HepG2 (cell line): ENCODE measurements around the gene RBP3. TPM values are rescaled to one million over a fixed set of nuclear protein-coding genes. Genes with fewer than 3 reads are reported as not detected.
A peak's percentile ranks its signal among the peaks of the same experiment; 100 is the strongest.

Experiments used
- GTF3A ChIP-seq: sonication (generic); formaldehyde crosslinking; conservative IDR thresholded peaks from 2 replicates; pipeline ENCODE4 v1.4.0; 2020; ENCODE audit warnings: mild to moderate bottlenecking, missing genetic modification reagents
- GZF1 ChIP-seq: sonication (generic); formaldehyde crosslinking; IDR thresholded peaks from 2 replicates; pipeline ENCODE4 v1.5.1; 2020; ENCODE audit warnings: mild to moderate bottlenecking, missing genetic modification reagents
- HIC2 ChIP-seq: sonication (generic); formaldehyde crosslinking; IDR thresholded peaks from 2 replicates; pipeline ENCODE4 v1.9.0; 2022; ENCODE audit warnings: low read depth, missing genetic modification reagents
- HIVEP1 ChIP-seq: sonication (generic); formaldehyde crosslinking; IDR thresholded peaks from 2 replicates; pipeline ENCODE4 v1.4.0; 2020; ENCODE audit warnings: mild to moderate bottlenecking, missing genetic modification reagents
- KAT8 ChIP-seq: IDR thresholded peaks from 2 replicates; pipeline ENCODE4 v1.6.1; 2016; ENCODE audit warnings: missing genetic modification reagents, missing compliant biosample characterization
- KIAA2018 ChIP-seq: sonication (generic); formaldehyde crosslinking; IDR thresholded peaks from 2 replicates; pipeline ENCODE4 v1.5.0; 2020; ENCODE audit warnings: mild to moderate bottlenecking, missing genetic modification reagents, borderline replicate concordance
- KLF6 ChIP-seq: IDR thresholded peaks from 2 replicates; pipeline ENCODE4 v1.8.0; 2016; ENCODE audit warnings: missing biosample characterization, missing genetic modification reagents
- LBX2 ChIP-seq: sonication (generic); formaldehyde crosslinking; IDR thresholded peaks from 2 replicates; pipeline ENCODE4 v1.5.0; 2020; ENCODE audit warnings: missing genetic modification reagents, mild to moderate bottlenecking, borderline replicate concordance
- MBD4 ChIP-seq: IDR thresholded peaks from 2 replicates; pipeline ENCODE4 v1.6.1; 2012; ENCODE audit warnings: low read length, inconsistent platforms, borderline replicate concordance
- U2AF1 ChIP-seq: fragments of 200-400 bp; formaldehyde crosslinking; optimal IDR thresholded peaks from 2 replicates; pipeline ENCODE3; 2017; ENCODE audit warnings: mild to moderate bottlenecking, low read depth, low read length
- ZBTB3 ChIP-seq: sonication (generic); formaldehyde crosslinking; IDR thresholded peaks from 2 replicates; pipeline ENCODE4 v1.4.0; 2020; ENCODE audit warnings: low read depth, mild to moderate bottlenecking, moderate library complexity, missing genetic modification reagents, borderline replicate concordance
- ZNF121 ChIP-seq: sonication (generic); formaldehyde crosslinking; IDR thresholded peaks from 2 replicates; pipeline ENCODE4 v1.5.0; 2020; ENCODE audit warnings: mild to moderate bottlenecking, missing genetic modification reagents
- ZNF274 ChIP-seq: sonication (generic); formaldehyde crosslinking; IDR thresholded peaks from 2 replicates; pipeline ENCODE4 v1.5.1; 2020; ENCODE audit warnings: mild to moderate bottlenecking, missing genetic modification reagents
- ZNF383 ChIP-seq: sonication (generic); formaldehyde crosslinking; IDR thresholded peaks from 2 replicates; pipeline ENCODE4 v1.4.0; 2020; ENCODE audit warnings: missing genetic modification reagents, mild to moderate bottlenecking, borderline replicate concordance
- ZNF441 ChIP-seq: sonication (generic); formaldehyde crosslinking; IDR thresholded peaks from 2 replicates; pipeline ENCODE4 v1.7.0; 2021; ENCODE audit warnings: missing genetic modification reagents, borderline replicate concordance
- ZNF660 ChIP-seq: sonication (generic); formaldehyde crosslinking; IDR thresholded peaks from 2 replicates; pipeline ENCODE4 v1.5.1; 2020; ENCODE audit warnings: mild to moderate bottlenecking, low read depth, missing genetic modification reagents, borderline replicate concordance
- ZNF713 ChIP-seq: sonication (generic); formaldehyde crosslinking; IDR thresholded peaks from 2 replicates; pipeline ENCODE4 v1.4.0; 2020; ENCODE audit warnings: mild to moderate bottlenecking, missing genetic modification reagents
- ZNF773 ChIP-seq: sonication (generic); formaldehyde crosslinking; IDR thresholded peaks from 2 replicates; pipeline ENCODE4 v1.4.0; 2020; ENCODE audit warnings: missing genetic modification reagents, borderline replicate concordance
- ZNF782 ChIP-seq: sonication (generic); formaldehyde crosslinking; IDR thresholded peaks from 2 replicates; pipeline ENCODE4 v1.4.0; 2020; ENCODE audit warnings: missing genetic modification reagents, mild to moderate bottlenecking, borderline replicate concordance
- ZNF879 ChIP-seq: sonication (generic); formaldehyde crosslinking; IDR thresholded peaks from 2 replicates; pipeline ENCODE4 v1.8.1; 2023; ENCODE audit warnings: missing genetic modification reagents
- polyA plus RNA-seq, 8 experiments: library from polyadenylated mRNA; depleted of rRNA in 3 of 8; stranded (reverse) in 7 of 8; unstranded in 1 of 8; fragments of >200 nt; fragmentation: Illumina TruSeq in 4 of 8; extraction: Trizol in 4 of 8; gene quantifications; 2 replicates each; pipeline versions ENCODE4 v1.2.1 to v1.2.3, GENCODE V29; 2011 to 2016; ENCODE audit warnings: low read depth in 4 of 8, missing spikeins in 1 of 8, mixed read lengths in 1 of 8; ENCODE audit not compliant: insufficient read depth in 1 of 8
- total RNA-seq, 5 experiments: library from RNA; depleted of rRNA; stranded (reverse); fragments of >200 nt; fragmentation: Illumina TruSeq; extraction: Trizol; gene quantifications; 2 replicates each; pipeline ENCODE4 v1.2.3, GENCODE V29; 2016; ENCODE audit warnings: low read depth in 1 of 5

RBP3 gene
- total and polyA plus RNA-seq, 2 of the 13 experiments (the other 11 are each of a cell fraction or from before 2014, with no cell fraction given) = not detected

GRCh38 chr10:47384148-47384921 lies 36.2 kb downstream of the RBP3 start, which contains the start of gene ZNF488 (continued):
- TF ChIP-seq ZNF121 (CRISPR knock-in tag) (no peak), KIAA2018 (CRISPR knock-in tag) (no peak), ZNF773 (CRISPR knock-in tag) (no peak), ZBTB3 (no peak), LBX2 (CRISPR knock-in tag) (no peak), GTF3A (CRISPR knock-in tag) (no peak), ZNF713 (CRISPR knock-in tag) (no peak), GZF1 (CRISPR knock-in tag) (no peak), HIC2 (no peak), ZNF782 (CRISPR knock-in tag) (peak; percentile 42; the same call in 1 of the 2 replicates), ZNF274 (peak; percentile 79; the same call in 1 of the 2 replicates), ZNF879 (CRISPR knock-in tag) (no peak), MBD4 (no peak), ZNF441 (no peak), U2AF1 (no peak), ZNF660 (CRISPR knock-in tag) (no peak), KLF6 (0 out of 2 replicates have a peak, but pooled peaks have one; percentile 54), ZNF383 (CRISPR knock-in tag) (no peak), KAT8 (CRISPR knock-in tag) (no peak), HIVEP1 (peak; percentile 48; the same call in 1 of the 2 replicates)
